ENCODE results near the gene MTARC2. TPM values are rescaled to one million over a fixed set of nuclear protein-coding genes. Genes with fewer than 3 reads are reported as not detected.

MTARC2 gene
- total RNA-seq, 6 experiments from 2014 or later: 3.2 to 5.2 (median 3.8) TPM

- TF ChIP-seq CTCF (IDR thresholded peaks at IDR 0.05): no peak
- no peak for DNase-seq
- Mint-ChIP-seq H3K36me3 (ENCODE audit: low read depth) (0 out of 2 replicates have a peak, but pooled peaks cover 5% of the 10 kb centered on the region), H3K4me3 (no peak overlapping the region; the same call in 1 of the 2 replicates), H3K9me3 (no peaks in the 10 kb centered on the region), H3K27me3 (ENCODE audit: insufficient read depth) (peaks cover 9% of the 10 kb centered on the region), H3K4me1 (ENCODE audit: low read depth) (peaks cover 44% of the 10 kb centered on the region), H3K27ac (peak overlapping the region; percentile 79)
Measured at GRCh38 chr1:220819467-220820026, 71.4 kb downstream of the MTARC2 start.

GRCh38 chr1:220824031-220824989 is 76.2 kb downstream of the MTARC2 start:
- Mint-ChIP-seq H3K4me3 (no peak overlapping the region), H3K9me3 (no peaks in the 10 kb centered on the region), H3K27ac (peak overlapping the region; percentile 1; the same call in 1 of the 2 replicates), H3K27me3 (ENCODE audit: insufficient read depth) (peaks cover 8% of the 10 kb centered on the region), H3K4me1 (ENCODE audit: low read depth) (peaks cover 35% of the 10 kb centered on the region), H3K36me3 (ENCODE audit: low read depth) (no peaks in the 10 kb centered on the region)
- TF ChIP-seq CTCF (IDR thresholded peaks at IDR 0.05): no peak
- peak; percentile 8 for DNase-seq

- no peaks in the 10 kb centered on the region for H3K9me3 Mint-ChIP-seq
- H3K27ac Mint-ChIP-seq: no peak overlapping the region
- no peak for DNase-seq
- H3K36me3 Mint-ChIP-seq (ENCODE audit: low read depth): 0 out of 2 replicates have a peak, but pooled peaks cover under 1% of the 10 kb centered on the region
- H3K4me1 Mint-ChIP-seq (ENCODE audit: low read depth): peaks cover 23% of the 10 kb centered on the region
- no peak for TF ChIP-seq CTCF (IDR thresholded peaks at IDR 0.05)
- no peak overlapping the region for H3K4me3 Mint-ChIP-seq
- H3K27me3 Mint-ChIP-seq (ENCODE audit: insufficient read depth): peaks cover 8% of the 10 kb centered on the region
Measured at GRCh38 chr1:220825819-220826551, 77.9 kb downstream of the MTARC2 start.

- no peak overlapping the region for H3K27ac Mint-ChIP-seq
Measured at GRCh38 chr1:220826729-220827128, 78.6 kb downstream of the MTARC2 start.

More at GRCh38 chr1:220826729-220827128, 78.6 kb downstream of the MTARC2 start:
- Mint-ChIP-seq H3K9me3 (no peaks in the 10 kb centered on the region), H3K4me1 (ENCODE audit: low read depth) (peaks cover 23% of the 10 kb centered on the region), H3K4me3 (no peak overlapping the region), H3K36me3 (ENCODE audit: low read depth) (0 out of 2 replicates have a peak, but pooled peaks cover 5% of the 10 kb centered on the region), H3K27me3 (ENCODE audit: insufficient read depth) (peaks cover 7% of the 10 kb centered on the region)
- no peak for DNase-seq
- no peak for TF ChIP-seq CTCF (IDR thresholded peaks at IDR 0.05)
